GM20000 (cell line): ENCODE data around the gene SPAG6.

Experiments used
- DNase-seq: peaks from one replicate; pipeline ENCODE4 v3.0.0; 2012; ENCODE audit warnings: low spot score
- TF ChIP-seq, protein P1 (sequence below): IDR thresholded peaks from 2 replicates; pipeline ENCODE4 v1.5.1; 2012; ENCODE audit warnings: mild to moderate bottlenecking, control low read depth; ENCODE audit errors: extremely low read depth, missing control alignments

Gene SPAG6

DNA sequence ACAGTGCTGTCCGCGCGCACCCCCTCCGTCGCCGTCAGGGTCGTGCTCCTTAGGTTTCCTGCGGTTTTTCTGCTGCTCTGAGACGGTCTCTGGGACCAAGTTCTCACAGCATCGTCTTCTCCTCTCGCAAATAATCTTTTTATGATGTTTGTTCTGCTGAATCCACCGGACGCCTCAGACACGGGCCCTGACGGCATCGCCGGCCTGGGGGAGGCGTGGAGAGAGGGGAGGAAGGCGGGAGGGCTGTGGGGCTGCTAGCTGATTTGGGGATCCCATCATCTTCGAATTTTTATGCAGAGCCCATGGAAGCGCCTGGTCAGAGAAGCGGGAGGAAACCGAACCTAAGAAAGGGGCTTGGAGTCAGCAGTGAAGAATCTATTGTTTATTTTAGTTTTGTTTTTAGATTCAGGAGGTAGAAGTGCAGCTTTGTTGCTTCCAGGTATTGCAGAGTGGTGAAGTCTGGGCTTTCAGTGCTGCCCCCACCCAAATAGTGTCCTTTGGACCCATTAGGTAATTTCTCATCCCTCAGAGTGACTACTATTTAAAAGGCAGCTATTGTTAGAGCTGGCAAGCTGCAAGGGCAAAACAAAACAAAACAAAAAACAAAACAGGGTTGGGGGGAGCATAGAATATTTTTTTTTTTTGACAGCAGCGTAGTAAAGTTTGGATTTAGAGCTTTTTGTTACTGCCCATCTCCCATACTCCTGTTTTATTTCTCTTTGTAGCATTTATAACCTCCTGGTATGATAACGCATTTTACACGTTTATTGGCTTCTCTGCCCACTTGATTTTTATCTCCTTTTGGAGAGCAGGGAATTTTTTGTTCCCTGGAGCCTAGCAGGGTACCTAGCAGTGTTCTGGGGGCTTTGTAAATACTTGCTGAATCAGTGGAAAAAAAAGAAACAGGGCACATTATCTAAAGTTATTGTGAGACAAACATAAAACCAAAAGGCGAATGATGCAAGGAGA, 92.6 kb downstream of the SPAG6 start:
- DNase-seq: peak; percentile 54
- TF ChIP-seq, protein P1, sequence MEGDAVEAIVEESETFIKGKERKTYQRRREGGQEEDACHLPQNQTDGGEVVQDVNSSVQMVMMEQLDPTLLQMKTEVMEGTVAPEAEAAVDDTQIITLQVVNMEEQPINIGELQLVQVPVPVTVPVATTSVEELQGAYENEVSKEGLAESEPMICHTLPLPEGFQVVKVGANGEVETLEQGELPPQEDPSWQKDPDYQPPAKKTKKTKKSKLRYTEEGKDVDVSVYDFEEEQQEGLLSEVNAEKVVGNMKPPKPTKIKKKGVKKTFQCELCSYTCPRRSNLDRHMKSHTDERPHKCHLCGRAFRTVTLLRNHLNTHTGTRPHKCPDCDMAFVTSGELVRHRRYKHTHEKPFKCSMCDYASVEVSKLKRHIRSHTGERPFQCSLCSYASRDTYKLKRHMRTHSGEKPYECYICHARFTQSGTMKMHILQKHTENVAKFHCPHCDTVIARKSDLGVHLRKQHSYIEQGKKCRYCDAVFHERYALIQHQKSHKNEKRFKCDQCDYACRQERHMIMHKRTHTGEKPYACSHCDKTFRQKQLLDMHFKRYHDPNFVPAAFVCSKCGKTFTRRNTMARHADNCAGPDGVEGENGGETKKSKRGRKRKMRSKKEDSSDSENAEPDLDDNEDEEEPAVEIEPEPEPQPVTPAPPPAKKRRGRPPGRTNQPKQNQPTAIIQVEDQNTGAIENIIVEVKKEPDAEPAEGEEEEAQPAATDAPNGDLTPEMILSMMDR: no peak

DNA sequence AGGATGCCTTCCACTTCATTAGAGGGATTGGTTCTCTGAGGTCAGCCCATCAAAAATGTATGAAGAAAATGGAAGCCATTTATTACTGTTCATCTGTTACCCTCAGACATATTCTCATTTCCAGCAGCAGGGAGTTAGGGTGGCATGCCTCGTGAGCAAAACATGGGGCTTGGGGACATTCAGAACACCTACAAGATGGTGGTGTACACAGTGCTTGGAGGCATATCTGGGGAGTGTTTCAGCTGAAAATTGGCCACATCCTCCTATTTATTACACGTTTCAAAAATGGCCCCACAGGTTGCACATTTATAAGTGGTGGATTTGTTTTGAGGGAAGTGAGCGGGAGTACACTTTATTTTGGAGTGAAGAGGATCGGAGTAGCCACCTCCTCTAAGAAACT, 93.4 kb downstream of the SPAG6 start:
- DNase-seq: no peak
- TF ChIP-seq, protein P1: no peak

DNA sequence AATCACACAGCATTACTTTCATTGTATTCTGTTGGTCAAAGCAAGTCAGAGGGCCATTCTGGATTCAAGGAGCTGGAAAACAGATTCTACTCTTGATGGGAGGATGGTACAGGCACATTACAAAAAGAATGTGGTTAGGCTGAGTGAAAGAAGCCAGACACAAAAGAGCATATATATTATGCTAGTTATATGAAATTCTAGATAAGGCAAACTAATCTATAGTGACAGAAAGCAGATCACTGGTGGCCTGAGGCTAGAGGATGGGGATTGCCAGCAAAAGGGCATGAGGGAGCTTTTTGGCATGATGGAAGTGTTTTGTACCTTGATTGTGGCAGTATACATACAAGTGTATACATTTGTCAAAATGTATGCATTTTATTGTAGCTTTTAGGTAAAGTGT, 96.8 kb downstream of the SPAG6 start:
- DNase-seq: no peak
- TF ChIP-seq, protein P1: no peak

DNA sequence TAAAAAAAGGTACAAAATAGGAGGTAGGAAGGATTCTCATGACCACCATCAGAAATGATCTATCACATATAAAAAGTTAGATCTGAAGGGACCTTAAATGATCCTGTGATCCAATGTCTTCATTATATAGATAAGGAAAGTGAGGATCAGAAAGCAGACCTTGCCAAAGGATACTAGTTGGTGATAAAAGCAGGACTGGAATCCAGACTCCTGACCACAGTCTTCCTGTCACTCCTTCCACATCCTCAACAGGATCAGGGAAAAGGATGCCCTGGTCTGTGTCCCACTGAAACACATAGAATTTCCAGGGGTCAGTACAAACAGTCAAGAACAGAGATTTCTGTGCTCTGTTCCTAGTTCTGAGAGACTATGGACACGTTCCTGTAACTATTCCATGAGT, 97.2 kb downstream of the SPAG6 start:
- no peak for DNase-seq
- TF ChIP-seq, protein P1: no peak

DNA sequence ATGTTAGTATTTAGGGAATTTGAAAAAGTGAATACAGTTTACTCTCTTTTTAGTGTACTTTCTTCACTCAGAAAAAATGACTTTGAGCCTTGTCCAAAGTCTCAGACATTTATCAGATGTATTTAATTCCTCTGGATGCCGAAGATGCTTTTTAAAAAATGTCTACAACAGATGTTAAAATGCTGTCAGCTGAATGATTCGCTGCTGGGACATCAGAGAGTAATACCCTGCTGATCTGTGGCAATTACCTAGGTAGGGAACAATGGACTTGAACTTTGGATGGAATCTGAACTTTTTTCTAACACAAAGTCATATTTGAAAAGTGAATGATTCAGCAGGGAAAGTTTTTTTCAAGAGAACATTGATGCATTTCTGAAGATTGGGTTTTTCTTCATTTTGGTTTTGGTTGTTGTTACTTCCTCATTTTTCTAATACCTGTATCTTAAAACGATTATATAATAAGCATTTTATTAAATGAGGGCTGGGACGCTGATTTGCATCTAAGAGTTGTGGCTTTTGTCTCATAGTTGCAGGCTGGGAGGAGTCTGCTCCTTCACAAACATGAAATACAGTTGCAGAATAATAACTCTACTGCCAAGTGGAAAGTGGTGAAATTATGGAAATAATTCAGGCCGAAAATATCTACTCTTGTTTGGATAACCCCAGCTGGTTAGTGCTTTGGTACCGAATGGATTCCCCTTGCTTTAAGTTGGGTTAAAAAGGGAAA, 98.0 kb downstream of the SPAG6 start:
- no peak for DNase-seq
- TF ChIP-seq, protein P1: no peak

DNA sequence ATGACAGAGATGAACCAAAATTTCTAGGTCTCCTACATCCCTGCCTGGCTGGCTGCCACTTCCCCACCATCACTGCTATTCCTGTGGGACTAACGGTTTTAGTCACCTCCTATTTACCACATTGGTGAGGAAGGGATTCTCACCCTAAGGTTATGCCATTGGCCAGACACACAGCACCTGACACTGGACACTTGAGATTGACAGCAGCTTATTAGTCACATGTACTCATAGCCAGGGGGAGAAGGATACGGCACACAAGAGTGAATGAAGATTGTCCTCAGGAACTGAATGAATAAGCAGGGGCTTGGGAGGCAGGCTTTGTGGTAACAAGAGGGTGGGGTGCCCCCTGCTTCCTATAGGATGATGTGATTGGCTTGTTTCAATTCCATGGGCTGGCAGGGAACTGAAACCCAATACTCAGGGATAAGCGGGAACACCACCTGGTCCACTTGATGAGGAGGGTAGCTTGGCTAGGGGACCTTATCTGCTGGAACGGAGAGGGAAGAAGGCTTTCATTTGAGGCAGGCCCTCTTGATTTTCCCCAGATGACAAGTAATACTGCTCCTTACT, 99.0 kb downstream of the SPAG6 start:
- TF ChIP-seq, protein P1: no peak
- DNase-seq: no peak

DNA sequence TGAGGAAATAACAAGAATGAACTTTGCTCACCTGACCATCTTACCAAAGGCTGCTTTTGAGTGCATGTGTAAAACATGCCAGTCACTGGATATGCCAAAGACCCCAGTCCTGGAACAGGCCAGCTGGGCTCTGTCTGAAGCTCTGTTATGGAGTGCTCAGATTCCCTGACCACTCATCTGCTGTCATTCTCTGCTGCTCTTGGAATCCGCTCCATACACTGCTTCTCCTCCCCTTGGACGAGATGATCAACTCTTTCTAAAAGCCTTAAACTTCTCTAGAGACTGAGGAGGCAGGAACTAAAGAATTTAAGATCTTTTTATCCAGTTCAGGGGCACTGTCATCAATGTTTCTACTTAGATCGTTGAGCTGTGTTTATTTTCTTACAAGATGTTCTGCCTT, 100.2 kb downstream of the SPAG6 start:
- DNase-seq: no peak
- TF ChIP-seq, protein P1: no peak
